Ramos (cell line): Measurements from ENCODE around the gene KCNN4.

Experiments
- in situ Hi-C: fragments of 300-500 bp; cut with MboI; formaldehyde crosslinking; loops from one replicate; pipeline ENCODE4 v1.14.3; 2022; ENCODE audit warnings: low sequenced_read_pairs; ENCODE audit not compliant: unreplicated experiment

KCNN4 gene

DNA sequence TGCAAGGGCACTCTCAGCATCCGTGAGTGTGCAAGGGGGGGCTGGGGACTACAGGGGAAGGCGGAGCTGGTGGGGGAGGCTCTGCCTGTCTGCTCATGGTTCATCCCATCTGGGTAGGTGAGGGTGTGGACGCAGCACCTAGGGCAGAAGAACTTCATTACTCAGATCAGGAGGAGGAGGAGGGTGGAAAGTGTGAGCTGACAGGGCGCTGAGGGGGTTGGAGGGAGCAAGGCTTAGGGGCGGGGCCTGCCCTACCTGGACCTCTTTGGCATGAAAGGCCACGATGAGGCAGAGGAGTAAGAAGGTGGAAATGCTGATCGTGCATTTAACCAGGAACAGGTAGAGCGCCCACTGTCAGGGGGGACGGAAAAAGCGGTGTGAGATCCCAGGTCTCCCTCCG, 4.5 kb downstream of the KCNN4 start:
- in situ Hi-C loops = no loop called here

DNA sequence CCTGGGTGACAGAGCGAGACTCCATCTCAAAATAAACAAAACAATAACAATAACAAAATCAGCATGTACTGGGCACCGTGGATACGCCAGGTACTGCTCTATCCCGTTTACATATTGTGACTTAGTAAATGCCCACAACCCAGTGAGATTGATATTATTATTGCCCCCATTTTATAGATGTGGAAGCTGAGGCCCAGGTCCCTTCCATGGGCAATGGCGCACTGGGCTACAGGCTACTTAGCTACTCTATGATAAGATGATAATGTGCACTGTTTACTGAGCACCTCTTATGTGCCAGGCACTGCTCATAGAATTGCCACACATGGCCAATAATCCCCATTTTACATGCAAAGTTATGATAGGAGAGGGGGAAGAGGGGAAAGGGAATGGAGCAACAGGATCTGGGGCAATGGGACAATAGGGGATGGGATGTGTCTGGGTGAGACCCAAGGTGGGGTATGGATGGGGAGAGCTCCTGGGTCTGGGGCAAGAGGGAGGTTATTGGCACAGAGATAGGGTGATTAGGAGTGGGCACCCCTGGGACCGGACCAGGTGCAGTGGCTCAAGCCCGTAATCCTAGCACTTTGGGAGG, 5.4 kb downstream of the KCNN4 start:
- in situ Hi-C loops = no loop called here

DNA sequence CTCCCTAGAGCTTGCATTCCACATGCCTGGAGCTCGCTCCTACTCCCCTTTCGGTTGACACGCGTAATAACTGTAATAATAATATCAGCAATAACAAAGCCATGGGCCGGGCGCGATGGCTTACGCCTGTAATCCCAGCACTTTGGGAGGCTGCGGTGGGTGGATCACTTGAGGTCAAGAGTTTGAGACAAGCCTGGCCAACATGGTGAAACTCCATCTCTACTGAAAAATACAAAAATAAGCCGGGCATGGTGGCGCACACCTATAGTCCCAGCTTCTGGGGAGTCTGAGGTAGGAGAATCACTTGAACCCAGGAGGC, 5.9 kb downstream of the KCNN4 start:
- in situ Hi-C loops = loop anchor here (25.0 kb wide), 2 partner anchors 987 to 1287 kb away; no protein-coding TSS in a partner anchor

DNA sequence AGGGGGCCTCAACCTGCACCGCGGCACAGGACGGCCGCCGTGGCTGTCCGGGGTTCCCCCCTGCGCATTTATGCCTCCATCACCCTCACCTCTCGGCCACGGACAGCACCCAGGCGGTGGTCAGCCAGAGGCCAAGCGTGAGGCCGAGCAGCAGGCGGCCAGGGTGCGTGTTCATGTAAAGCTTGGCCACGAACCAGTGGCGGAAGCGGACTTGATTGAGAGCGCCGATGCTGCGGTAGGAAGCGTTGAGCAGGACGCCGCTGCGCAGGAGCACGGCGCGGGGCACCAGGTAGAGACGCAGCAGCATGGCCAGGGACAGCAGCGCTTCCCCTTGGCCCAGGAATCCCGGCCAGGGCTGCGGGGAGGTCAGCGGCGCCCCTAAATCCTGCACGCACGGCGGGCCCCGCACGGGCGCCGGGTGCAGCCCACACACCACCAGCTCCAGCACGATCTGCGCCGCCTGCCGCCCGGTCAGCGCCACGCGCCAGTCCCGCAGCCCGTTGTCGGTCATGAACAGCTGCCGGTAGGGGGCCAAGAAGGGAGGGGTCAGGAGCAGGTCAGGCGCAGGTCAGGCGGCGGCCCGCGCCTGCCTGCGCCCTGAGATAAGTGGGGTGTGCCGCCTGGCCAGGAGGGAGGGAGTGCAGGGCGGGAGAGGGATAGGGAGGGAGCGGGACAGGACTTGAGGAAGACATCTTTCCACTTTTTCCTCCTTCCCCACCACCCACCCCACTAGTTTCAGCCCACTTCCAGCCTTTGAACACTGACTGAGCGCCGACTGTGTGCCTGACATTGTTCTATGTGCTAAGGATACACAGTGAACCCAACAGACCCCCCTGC, 6.5 kb downstream of the KCNN4 start:
- in situ Hi-C loops = loop anchor here (25.0 kb wide), 2 partner anchors 988 to 1288 kb away; no protein-coding TSS in a partner anchor

DNA sequence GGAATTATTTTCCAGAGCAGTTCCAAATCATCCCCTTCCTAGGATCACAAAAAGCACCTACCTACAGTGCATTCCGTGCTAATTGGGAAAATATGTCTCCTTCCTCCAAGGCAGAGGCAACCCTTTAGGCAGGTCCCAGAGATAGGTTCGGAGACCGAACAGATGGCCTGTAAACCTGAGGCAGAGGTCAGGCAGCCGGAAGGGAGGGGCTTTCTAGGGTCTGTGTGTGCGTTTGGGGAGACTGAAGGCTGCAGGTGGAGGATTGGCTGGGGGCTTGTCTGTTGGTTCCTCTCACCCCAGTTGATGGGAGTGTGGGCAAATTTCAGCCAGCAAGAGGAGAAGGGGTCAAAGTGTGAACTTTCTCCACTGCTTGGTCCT, 7.1 kb downstream of the KCNN4 start:
- in situ Hi-C loops = loop anchor here (25.0 kb wide), 2 partner anchors 989 to 1289 kb away; no protein-coding TSS in a partner anchor

DNA sequence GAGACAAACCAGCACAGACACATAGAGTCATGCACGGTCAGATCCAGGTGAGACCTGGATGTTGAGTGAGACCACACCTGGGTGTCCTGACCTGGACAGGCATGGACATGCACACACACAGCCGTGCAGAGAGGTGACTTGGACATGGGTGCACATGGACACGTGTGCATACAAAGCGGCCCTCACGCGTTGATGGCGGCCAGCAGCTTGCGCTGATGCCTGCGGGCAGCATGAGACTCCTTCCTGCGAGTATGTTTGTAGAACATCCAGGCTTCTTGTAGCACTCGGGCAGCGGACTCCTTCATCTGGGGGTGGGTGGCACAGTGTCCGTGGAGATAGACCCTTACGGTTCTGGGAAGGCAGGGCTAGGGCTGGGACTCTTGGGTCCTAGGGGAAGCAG, 11.5 kb downstream of the KCNN4 start:
- in situ Hi-C loops = loop anchor here (25.0 kb wide), 2 partner anchors 993 to 1293 kb away; no protein-coding TSS in a partner anchor

DNA sequence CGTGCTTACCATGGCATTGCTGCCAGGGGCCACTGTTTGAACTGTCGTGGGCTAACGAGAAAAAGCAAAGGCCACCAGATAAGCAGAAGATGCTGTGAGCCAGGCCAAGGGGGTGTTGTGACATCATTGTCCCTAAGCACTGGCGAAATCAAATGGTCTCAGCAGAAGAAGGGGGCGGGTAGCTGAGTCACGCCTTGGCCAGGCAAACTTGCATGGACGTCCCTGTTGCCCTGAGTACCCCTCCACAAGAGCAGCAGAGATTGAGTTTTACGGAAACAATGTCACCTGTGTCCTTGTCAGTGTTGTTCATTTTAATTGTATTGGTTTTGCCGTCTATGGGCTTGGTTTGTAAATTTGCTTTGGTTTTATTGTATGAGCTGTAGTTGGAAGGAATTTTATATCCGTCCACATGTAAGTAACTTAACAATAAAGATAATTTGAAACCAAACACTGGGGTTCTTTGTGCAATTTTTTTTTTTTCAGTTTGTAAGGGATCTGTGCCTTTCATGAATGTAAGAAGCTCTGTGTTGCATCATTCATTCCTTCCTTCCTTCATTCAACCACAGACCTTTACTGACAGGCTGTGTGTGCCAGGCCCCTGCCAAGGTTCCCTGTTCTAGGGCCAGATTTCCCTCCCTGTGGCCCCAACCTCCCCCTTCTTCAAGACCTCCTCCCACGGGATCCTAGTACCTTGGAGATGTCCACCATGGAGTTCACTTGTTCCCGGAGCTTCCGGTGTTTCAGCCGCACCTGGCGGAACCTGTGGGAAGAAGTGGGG, 12.3 kb downstream of the KCNN4 start:
- in situ Hi-C loops = loop anchor here (25.0 kb wide), 2 partner anchors 994 to 1294 kb away; no protein-coding TSS in a partner anchor

DNA sequence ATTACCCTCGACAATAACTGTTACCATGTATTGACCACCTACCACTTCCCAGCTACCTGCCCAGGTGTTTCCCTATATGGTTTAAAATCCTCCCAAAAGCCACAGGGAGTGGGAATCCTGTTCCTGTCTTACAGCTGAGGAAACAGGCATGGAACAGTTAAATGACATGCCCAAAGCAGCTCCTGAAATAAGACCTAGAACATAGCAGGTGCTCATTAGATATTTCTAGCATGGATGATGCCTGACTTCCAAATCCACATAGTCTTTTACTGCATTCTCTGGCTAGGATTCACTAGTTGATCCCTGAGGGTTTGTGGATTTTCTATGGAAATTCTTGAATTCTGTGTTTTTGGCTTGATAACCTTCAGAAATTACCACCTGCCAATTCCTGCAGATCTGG, 13.0 kb downstream of the KCNN4 start:
- in situ Hi-C loops = loop anchor here (25.0 kb wide), 2 partner anchors 994 to 1294 kb away; no protein-coding TSS in a partner anchor

DNA sequence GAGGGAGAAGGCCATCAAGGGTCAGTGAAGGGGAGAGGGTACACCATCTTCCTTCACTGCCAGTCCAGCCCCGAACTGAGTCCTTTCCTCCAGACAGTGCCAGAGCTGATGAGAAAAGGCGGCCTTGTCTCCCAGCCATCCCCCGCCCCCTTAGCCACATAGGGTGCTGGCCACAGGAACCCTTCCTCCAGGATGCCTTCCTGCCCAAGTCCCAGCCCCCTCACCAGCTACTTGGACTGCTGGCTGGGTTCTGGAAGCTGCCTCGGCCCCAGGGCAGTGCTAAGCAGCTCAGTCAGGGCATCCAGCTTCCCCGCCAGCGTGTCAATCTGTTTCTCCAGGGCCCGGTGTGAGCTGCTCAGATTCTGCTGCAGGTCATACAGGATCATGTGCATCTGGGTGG, 13.5 kb downstream of the KCNN4 start:
- in situ Hi-C loops = loop anchor here (25.0 kb wide), 2 partner anchors 995 to 1295 kb away; no protein-coding TSS in a partner anchor

DNA sequence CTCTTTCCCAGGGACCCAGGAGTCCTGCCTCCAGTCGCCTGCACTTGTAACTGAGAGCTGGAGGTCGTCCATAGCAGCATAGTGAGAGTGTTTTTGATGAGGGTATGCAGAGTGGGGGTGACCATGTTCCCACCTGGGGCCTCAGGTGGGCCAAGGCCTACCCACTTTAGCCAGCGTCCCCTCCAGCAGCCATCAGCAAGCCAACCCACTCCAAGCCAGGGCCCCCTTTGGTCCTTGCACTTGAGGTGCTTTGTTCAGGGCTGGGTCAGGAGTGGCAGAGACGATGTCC, 14.1 kb downstream of the KCNN4 start:
- in situ Hi-C loops = loop anchor here (25.0 kb wide), 2 partner anchors 996 to 1296 kb away; no protein-coding TSS in a partner anchor

DNA sequence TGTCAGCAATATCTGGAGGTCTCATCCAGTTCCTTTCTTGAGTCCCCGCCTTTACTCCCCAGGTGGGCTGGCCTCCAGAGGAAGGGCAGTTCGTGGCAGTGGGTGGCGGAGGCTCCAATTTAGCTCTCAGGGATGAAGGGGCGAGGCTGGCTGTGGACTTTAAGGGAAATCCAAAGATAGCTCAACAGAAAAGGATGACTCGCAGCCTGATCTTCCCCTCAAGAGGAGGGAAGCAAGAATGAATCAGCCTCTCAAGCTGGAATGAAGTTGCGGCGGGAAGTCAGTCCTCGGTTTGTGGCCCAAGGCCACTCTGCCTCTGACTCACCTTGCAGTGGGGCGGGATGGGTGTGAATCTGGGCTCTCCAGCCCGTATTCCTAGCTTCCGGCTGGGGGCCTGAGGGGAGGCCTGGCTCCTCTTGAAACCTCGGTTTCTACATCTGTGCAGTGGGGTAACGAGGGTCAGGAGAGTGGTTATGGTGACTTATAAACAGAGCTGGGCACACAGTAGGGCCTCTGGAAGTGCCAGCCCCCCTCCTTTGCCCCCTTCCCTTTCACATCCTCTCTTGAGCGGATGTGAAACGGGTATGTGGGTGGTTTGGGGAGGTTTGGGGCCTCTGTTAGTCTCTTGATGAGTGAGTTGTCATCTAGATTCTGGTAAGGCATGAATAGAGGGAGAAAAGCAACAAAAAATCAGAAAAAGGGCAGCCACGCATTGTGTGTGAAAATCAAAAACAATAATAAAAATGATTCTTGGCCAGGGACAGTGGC, 15.5 kb downstream of the KCNN4 start:
- in situ Hi-C loops = loop anchor here (25.0 kb wide), 2 partner anchors 997 to 1297 kb away; no protein-coding TSS in a partner anchor

DNA sequence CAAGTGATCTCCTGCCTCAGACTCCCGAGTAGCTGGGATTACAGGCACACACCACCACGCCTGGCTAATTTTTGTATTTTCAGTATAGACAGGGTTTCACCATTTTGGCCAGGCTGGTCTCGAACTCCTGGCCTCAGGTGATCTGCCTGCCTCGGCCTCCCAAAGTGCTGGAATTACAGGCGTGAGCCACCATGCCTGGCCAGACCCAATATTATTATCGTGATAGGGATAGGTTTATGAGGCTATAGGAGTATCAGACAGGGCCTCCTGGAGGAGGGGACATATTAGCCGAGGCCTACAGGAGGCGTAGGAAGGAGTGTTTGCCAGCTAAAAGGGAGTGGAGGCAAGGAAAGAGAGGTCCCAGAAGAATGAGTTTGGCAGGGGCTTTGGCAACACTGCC, 16.1 kb downstream of the KCNN4 start:
- in situ Hi-C loops = loop anchor here (25.0 kb wide), 2 partner anchors 998 to 1298 kb away; no protein-coding TSS in a partner anchor

DNA sequence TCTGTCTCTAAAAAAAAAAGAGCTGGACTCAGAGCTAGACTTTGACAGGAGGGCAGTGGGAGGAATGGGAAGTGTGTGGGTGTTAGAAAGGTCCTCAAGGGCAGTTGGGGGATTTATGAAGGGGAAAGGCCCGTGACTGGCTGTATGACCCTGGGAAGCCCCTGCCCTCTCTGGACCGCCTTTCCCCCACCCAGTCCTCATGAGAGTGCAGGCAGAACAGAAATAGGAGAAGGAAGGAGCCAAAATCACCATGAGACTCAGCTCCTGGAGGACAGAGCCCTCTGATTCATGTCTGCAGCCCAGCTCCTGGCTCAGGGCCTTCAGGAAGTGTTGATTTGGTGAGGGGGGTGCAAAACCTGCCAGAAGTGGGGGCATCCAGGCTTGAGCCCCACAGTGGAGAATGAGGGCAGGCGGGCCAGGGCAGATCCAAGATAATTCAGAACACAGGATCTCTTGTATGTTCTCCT, 17.3 kb downstream of the KCNN4 start:
- in situ Hi-C loops = loop anchor here (25.0 kb wide), 2 partner anchors 999 to 1299 kb away; no protein-coding TSS in a partner anchor

DNA sequence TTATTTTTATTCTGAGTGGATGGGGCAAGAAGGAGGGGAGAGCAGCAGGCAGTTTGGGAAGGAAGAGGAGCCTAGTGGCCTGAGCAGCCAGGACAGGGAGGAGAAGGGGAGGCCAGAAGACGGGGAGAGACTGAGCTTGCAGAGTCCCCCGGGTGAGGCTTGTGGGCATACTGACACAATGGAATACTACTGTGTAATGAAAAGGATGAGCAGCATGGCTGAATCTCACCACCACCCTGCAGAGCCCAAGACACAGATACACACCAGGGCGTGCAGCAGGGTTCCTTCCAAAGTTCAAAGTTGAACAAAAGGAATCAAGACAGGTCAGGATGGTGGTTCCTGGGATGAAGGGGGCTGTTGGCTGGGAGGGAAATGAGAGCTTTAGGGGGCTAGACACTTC, 18.0 kb downstream of the KCNN4 start:
- in situ Hi-C loops = loop anchor here (25.0 kb wide), 2 partner anchors 999 to 1299 kb away; no protein-coding TSS in a partner anchor

DNA sequence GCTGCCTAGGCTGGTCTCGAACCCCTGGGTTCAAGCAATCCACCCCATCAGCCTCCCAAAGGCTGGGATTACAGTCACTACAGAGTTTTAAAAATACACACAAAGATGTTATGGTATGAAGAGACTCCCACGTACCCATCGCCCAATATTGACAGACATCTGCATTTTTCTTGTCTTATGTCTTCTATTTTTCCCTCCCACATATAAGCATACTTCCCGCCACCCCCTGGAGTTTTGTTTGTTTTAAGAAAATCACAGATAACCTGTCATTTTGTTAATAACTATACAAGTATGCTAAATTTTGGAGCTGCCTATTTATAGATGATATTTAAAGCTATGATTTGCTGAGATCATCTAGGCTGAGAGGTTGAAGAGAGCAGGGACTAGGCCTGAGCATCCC, 19.8 kb downstream of the KCNN4 start:
- in situ Hi-C loops = loop anchor here (25.0 kb wide), 2 partner anchors 1001 to 1301 kb away; no protein-coding TSS in a partner anchor

DNA sequence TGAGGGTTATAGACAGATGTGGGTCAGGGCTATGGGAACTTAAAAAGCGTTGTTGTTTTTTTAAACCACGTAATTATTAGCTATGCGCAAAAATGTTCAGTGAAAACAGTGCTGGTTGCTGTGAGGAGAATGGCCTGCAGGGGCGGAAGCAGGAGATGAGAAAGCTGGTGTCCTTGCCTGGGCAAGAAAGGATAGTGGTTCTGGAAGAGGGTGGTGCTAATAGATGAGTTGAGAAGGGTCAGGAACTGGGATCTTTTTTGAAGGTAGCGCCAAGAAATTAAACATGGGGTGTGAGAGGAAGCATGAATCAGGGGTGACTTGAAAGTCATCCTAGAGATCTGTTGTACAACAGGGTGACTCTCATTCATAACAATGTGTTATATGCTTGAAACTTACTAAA, 21.3 kb downstream of the KCNN4 start:
- in situ Hi-C loops = loop anchor here (25.0 kb wide), 2 partner anchors 1003 to 1303 kb away; no protein-coding TSS in a partner anchor

DNA sequence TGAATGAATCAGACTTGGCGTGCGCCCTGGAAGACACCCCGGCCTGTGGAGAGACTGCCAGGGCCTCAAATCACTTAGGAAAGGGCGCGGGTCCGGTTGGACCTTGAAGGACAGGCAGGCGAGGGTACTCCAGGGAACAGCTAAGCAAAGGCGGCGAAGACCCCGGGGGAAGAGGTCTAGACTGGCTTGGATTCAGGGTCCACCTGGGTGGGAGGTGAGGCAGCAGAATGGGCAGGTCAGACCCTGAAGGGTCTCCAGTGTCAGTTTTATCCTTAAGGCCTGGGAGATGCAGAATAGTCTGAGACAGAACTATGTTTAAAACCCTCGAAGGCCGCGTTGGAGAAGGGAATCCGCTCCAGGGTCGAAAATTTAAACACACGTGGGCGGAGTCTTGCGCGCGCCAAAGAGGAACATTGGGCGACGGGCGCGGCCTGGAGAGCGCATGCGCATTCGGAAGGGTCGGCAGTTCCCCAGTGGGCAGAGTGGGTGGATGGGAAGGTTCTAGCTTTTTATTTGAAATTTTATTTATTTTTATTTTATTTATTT, 25.4 kb downstream of the KCNN4 start:
- in situ Hi-C loops = loop anchor here (25.0 kb wide), 2 partner anchors 1007 to 1307 kb away; no protein-coding TSS in a partner anchor

DNA sequence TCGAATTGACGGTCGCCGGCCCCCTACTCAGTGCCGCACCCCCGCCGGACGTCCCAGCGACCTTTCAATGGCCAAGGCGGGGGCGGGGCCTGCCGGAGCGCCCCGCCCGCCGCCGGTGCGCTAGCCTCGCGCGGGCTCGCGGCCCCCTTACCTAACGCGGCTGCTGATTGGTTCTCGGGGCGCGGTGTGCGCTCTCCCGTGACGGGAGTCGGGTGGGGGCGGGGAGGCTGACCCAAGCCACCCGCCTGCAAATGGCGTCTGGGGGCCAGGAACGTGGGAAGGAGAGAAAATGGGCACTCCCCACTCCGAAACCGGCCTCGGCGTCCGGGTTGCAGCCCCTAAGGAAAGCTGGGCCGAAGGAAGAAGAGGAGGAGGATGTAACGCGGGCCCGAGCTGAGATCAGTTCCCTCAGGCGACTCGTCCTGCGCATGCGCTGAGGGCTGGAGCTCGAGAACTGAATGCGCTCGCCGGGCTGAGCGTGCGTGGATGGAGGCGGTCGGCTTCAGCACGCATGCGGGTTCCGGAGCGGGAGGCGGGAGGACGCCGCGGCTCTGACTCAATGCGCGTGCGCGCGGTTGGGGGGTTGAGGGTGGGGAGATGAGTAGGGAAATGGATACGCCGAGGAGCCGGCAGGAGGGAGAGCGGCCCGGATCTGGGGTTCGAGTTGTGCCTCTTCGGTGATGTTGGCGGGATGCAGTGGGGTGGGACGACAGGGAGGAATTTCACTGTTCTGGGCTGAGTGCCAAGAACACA, 26.1 kb downstream of the KCNN4 start, which contains the start of gene SMG9:
SMG9 (minus strand) TSS at position 460 of the 753 bp plus-strand sequence. CDS start 4,221 bp downstream, outside the sequence.
- in situ Hi-C loops = loop anchor here (25.0 kb wide), 2 partner anchors 1008 to 1308 kb away; no protein-coding TSS in a partner anchor
